Heart right ventricle (tissue), 16 donors: Measurements from ENCODE around the gene KIAA0930. TPM values are rescaled to one million over a fixed set of nuclear protein-coding genes. Genes with fewer than 3 reads are reported as not detected.

Experiments
- ATAC-seq, 8 donors: fragments of 200-7000 bp; cut with Tn5 transposase; one replicate each; pipeline ENCODE4 v1.9.1; 2020; ENCODE audit warnings: mild to moderate bottlenecking in 8 of 8, moderate library complexity in 8 of 8, moderate number of reproducible peaks in 1 of 8
- DNase-seq, 2 donors: peaks; one replicate each; pipeline ENCODE4 v3.0.0-alpha.2; 2020
- H3K27ac ChIP-seq, 10 donors: fragments of 200-600 bp; sonication (generic) in 2 of 10; one replicate each; pipeline versions ENCODE4 v1.5.0 to v1.8.0; 2020 to 2022; ENCODE audit warnings: mild to moderate bottlenecking in 3 of 10
- H3K27me3 ChIP-seq, 7 donors: fragments of 200-600 bp; one replicate each; pipeline ENCODE4 v1.8.0; 2021 to 2022; ENCODE audit warnings: mild to moderate bottlenecking in 2 of 7
- H3K36me3 ChIP-seq, 9 donors: fragments of 200-600 bp; sonication (generic) in 1 of 9; one replicate each; pipeline versions ENCODE4 v1.5.0 to v1.8.0; 2020 to 2022; ENCODE audit warnings: mild to moderate bottlenecking in 2 of 9
- H3K4me1 ChIP-seq, 9 donors: fragments of 200-600 bp; sonication (generic) in 1 of 9; one replicate each; pipeline versions ENCODE4 v1.5.0 to v1.8.0; 2020 to 2022; ENCODE audit warnings: mild to moderate bottlenecking in 4 of 9
- H3K4me3 ChIP-seq, 10 donors: fragments of 200-600 bp; sonication (generic) in 2 of 10; one replicate each; pipeline versions ENCODE4 v1.5.0 to v1.8.0; 2020 to 2022; ENCODE audit warnings: mild to moderate bottlenecking in 7 of 10, moderate library complexity in 2 of 10
- H3K9me3 ChIP-seq, 11 donors: fragments of 200-600 bp in 10 of 11; sonication (generic) in 2 of 11; one replicate each; pipeline versions ENCODE4 v1.5.0 to v1.8.0; 2013 to 2022; ENCODE audit warnings: mild to moderate bottlenecking in 2 of 11, control low read depth in 1 of 11, moderate library complexity in 1 of 11
- WGBS, 2 donors: extraction: QIAGEN DNeasy Blood & Tissue Kit; methylation state at CpG; one replicate each; pipeline ENCODE4 v1.1.7; 2013; ENCODE audit warnings: inconsistent platforms in 1 of 2; 5-methylcytosine and 5-hydroxymethylcytosine counted together
- intact Hi-C, 10 donors: fragments of 100-400 bp; cut with DNase I; formaldehyde crosslinking; loops; one replicate each; pipeline versions ENCODE4 v1.11.1 to v1.14.2; 2022
- polyA plus RNA-seq, 2 donors: library from polyadenylated mRNA; stranded (reverse); fragments of 200-250 nt; gene quantifications; one replicate each; pipeline ENCODE4 v1.2.3, GENCODE V29; 2013
- total RNA-seq, 10 donors: library from RNA; stranded (reverse); fragmentation: NEBNext Ultra II Directional in 3 of 10; extraction: Animal tissue kit (Norgen Biotek cat#: 25700) in 3 of 10; gene quantifications; one replicate each; pipeline versions ENCODE4 v1.2.1 to v1.2.4, GENCODE V29; 2021 to 2023
- TF ChIP-seq, protein P1 (sequence below), 9 donors: fragments of 200-600 bp; sonication (generic) in 2 of 9; IDR thresholded peaks; one replicate each; pipeline versions ENCODE4 v1.5.0 to v1.8.0; 2021 to 2022; ENCODE audit warnings: antibody characterized with exemption in 9 of 9, mild to moderate bottlenecking in 5 of 9, moderate library complexity in 1 of 9
- donor health status: Arrhythmogenic right ventricular cardiomyopathy.
- donor health status: ischemic (EF 13 %, LVEDD 7.1; RV severe dilation, severe dysfunction).
- donor health status: healthy with polysubstance abuse.
- donor health status: DM: no; HTN: yes; CAD: no.
- donor health status: DM: no; HTN: no; CAD: no.
- donor health status: ischemic (EF 25% LVEDD 6.9; RV normal size, moderate dysfunction).
- donor health status: ischemic (EF 25% LVEDD 5.7; RV mildly dilated, moderate dysfunction).
- donor health status: healthy.
- donor health status: DM: yes; HTN: yes; CAD: no.
- donor health status: Ischemic cardiomyopathy.
- donor health status: ischemic (EF 35%, LVEDD 5.7; RV mildly dilated, moderate dysfunction).
- donor health status: nonischemic (EF 11% LVEDD 7.7; RV severe dilation, severe dysfunction).
- donor health status: DM: yes; HTN: yes; CAD: no.
- donor health status: PGD.
- donor health status: ischemic (EF 29% LVEDD 5.4; RV normal size, mild dysfunction).
- donor health status: nonischemic (EF 23%, LVEDD 6.1; RV moderate dilation, normal function).

Gene KIAA0930
- total and polyA plus RNA-seq, 12 donors, result 9.1 to 48.3 (median 16.3) TPM

DNA sequence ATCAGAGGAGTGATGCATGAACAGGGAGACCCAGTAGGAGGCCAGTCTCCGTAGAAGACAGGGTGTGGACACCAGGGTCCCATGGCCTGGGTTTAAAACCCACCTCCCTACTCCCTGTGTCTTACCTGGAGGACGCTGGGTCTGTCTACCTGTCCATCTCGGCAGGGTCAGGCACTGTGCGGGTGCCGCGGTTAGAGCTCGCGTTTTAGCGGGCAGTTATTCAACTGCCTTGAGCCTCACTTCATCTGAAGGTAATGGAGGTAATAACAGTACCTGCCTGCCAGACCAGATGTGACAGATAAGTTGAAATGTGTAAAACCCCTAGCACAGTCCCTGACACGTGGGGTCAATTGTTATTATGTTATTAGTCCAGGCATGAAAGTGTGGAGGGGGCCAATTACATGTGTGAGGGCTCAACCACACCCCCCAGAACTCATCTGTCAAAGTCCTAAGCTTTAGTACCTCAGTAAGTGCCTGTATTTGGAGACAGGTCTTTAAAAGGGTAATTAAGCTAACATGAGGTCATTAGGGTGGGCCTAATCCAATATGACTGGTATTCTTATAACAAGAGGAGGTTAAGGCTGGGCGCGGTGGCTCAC, 35.9 kb upstream of the KIAA0930 start:
- no peaks in the 10 kb centered on the region for H3K36me3 ChIP-seq
- H3K4me3 ChIP-seq, result no peak overlapping the region
- intact Hi-C loops, result loop anchor here in 2 of 10 donors (10.0 kb wide), 2 partner anchors 48 to 58 kb away; no protein-coding TSS in a partner anchor
- DNase-seq (no peak), ATAC-seq (no peak)
- H3K9me3 ChIP-seq, result no peaks in the 10 kb centered on the region
- peaks cover 4 to 41% (median 29%) of the 10 kb centered on the region in 9 donors for H3K4me1 ChIP-seq
- no peaks in the 10 kb centered on the region for H3K27me3 ChIP-seq
- TF ChIP-seq, protein P1, sequence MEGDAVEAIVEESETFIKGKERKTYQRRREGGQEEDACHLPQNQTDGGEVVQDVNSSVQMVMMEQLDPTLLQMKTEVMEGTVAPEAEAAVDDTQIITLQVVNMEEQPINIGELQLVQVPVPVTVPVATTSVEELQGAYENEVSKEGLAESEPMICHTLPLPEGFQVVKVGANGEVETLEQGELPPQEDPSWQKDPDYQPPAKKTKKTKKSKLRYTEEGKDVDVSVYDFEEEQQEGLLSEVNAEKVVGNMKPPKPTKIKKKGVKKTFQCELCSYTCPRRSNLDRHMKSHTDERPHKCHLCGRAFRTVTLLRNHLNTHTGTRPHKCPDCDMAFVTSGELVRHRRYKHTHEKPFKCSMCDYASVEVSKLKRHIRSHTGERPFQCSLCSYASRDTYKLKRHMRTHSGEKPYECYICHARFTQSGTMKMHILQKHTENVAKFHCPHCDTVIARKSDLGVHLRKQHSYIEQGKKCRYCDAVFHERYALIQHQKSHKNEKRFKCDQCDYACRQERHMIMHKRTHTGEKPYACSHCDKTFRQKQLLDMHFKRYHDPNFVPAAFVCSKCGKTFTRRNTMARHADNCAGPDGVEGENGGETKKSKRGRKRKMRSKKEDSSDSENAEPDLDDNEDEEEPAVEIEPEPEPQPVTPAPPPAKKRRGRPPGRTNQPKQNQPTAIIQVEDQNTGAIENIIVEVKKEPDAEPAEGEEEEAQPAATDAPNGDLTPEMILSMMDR (IDR thresholded peaks at IDR 0.05), result no peak
- H3K27ac ChIP-seq, result no peak overlapping the region
- 91 to 94% methylated on average over 12 of the region's 12 CpGs for WGBS, 2 donors

DNA sequence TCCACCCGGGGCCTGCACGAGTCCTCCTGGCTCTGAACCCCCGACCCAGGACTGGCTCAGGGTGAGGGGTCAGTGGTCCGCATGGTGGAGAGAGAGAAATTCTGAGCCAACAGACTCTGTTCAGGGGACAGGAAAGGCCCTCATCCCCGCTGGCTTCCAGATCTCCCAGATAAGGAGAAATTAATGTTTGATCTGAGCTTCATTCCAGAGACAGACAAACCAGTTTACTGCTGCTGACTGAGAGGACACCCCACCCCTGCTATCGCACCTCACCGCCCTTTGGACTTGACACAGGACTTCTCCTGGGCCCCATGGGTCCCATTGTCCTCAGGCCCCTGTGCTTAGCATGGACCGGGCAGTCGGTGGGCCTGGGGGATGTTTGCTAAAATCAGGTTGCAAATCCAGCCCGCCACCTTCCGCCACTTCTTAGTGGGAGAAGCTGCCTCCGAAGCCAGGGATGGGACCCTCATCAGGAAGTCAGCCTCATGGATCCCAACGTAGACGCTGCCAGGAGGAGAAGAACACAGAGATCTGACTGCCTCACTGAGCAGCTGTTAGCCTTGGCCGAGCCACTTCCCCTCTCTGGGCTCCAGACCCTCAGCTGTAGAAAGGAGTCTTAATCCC, 32.9 kb upstream of the KIAA0930 start:
- intact Hi-C loops, result loop anchor here in 7 of 10 donors (2.0 to 10.0 kb wide), 6 partner anchors 34 to 279 kb away; partner anchors contain the start of gene FAM118A (in 4 of the 7)
- no peak for DNase-seq
- H3K27ac ChIP-seq, result peak overlapping the region in 1 of 10 donors; percentile 30

DNA sequence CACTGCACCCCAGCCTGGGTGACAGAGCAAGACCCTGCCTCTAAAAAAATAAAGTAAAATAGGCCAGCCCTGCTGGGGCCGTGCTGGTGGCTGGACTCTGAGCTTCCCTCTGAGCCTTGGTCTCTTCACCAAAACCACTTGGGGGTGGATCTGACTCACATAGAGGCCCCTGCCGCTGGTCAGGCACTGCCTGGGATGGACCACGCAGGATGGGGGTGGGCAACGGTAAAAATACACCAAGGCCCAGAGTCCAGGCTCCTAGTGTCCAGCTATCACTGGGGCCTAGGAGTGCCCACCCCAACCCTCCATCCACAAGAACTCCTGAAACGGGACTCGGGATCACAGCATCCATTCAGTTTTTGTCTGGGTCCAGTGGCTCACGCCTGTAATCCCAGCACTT, 31.8 kb upstream of the KIAA0930 start:
- Histone ChIP-seq H3K9me3 (no peaks in the 10 kb centered on the region), H3K27me3 (peaks cover 0 to 7% (median 0%) of the 10 kb centered on the region in 7 donors), H3K36me3 (no peaks in the 10 kb centered on the region), H3K4me1 (peaks cover 7 to 50% (median 31%) of the 10 kb centered on the region in 9 donors), H3K27ac (peak overlapping the region; percentile 19 to 86 (median 80)), H3K4me3 (no peak overlapping the region)
- 84 to 85% methylated on average over 7 of the region's 7 CpGs for WGBS, 2 donors
- ATAC-seq (no peak), DNase-seq (no peak)
- intact Hi-C loops, result loop anchor here in 7 of 10 donors (2.0 to 10.0 kb wide), 6 partner anchors 35 to 280 kb away; partner anchors contain the start of gene FAM118A (in 4 of the 7)
- TF ChIP-seq, protein P1 (IDR thresholded peaks at IDR 0.05), result no peak

More for the DNA sequence above, 32.9 kb upstream of the KIAA0930 start:
- WGBS, 2 donors, result 78 to 85% methylated on average over 15 of the region's 15 CpGs
- H3K36me3 ChIP-seq, result no peaks in the 10 kb centered on the region
- no peak overlapping the region for H3K4me3 ChIP-seq
- H3K27me3 ChIP-seq, result no peaks in the 10 kb centered on the region
- H3K4me1 ChIP-seq, result peaks cover 7 to 45% (median 31%) of the 10 kb centered on the region in 9 donors
- ATAC-seq, result no peak
- no peaks in the 10 kb centered on the region for H3K9me3 ChIP-seq
- TF ChIP-seq, protein P1 (IDR thresholded peaks at IDR 0.05), result no peak

DNA sequence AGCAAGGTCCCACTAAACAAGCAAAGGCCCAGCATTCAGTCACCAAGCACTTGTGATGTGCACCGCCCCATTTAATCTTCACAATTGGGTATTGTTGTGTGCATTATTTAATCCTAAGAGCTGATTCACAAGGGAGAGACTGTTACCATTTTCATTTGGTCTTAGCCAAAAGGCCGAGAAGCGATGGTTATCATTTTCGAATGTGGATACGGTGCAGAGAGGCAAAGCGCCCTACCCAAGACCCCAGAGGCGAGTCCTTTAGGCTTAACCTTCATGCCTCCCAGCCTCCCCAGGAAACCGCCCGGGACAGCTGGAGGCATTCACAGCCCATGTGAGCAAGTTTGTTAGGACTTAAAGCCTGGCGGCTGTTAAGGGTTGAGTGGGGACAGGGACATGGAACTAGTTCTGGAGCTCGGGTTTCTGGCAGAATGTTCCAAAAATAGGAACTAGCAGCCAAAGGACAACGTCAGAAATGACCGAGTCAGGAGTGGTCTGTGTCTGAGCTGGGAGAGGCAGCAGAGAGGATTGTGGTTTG, 31.0 kb upstream of the KIAA0930 start:
- TF ChIP-seq, protein P1 (IDR thresholded peaks at IDR 0.05), result no peak
- intact Hi-C loops, result loop anchor here in 9 of 10 donors (2.0 to 10.0 kb wide), 8 partner anchors 36 to 281 kb away; partner anchors contain the start of gene FAM118A (in 4 of the 9)
- H3K4me1 ChIP-seq, result peaks cover 7 to 50% (median 31%) of the 10 kb centered on the region in 9 donors
- peak; percentile 63 for DNase-seq
- peak; percentile 71 to 83 (median 78) for ATAC-seq
- H3K27me3 ChIP-seq, result peaks cover 0 to 12% (median 0%) of the 10 kb centered on the region in 7 donors
- WGBS, 2 donors, result 27 to 30% methylated on average over 13 of the region's 13 CpGs
- H3K4me3 ChIP-seq, result no peak overlapping the region
- H3K27ac ChIP-seq, result peak overlapping the region; percentile 19 to 86 (median 80)
- no peaks in the 10 kb centered on the region for H3K36me3 ChIP-seq
- H3K9me3 ChIP-seq, result no peaks in the 10 kb centered on the region
